Left colon (tissue), 2 donors: Measurements from ENCODE around the gene BTBD16. TPM values are rescaled to one million over a fixed set of nuclear protein-coding genes. Genes with fewer than 3 reads are reported as not detected.

Experiments
- ATAC-seq: fragments of 200-7000 bp; cut with Tn5 transposase; one replicate; pipeline ENCODE4 v1.9.1; 2020; ENCODE audit warnings: mild to moderate bottlenecking, moderate library complexity
- DNase-seq, 2 donors: peaks; one replicate each; pipeline ENCODE4 v3.0.0-alpha.2; 2020
- intact Hi-C, 2 donors: fragments of 100-400 bp; cut with DNase I in 1 of 2; cut with micrococcal nuclease in 1 of 2; formaldehyde crosslinking; loops; one replicate each; pipeline versions ENCODE4 v1.11.2 to v1.14.0; 2022; cut with DNase I, micrococcal nuclease
- total RNA-seq, 2 donors: library from RNA; stranded (reverse); fragmentation: NEBNext Ultra II Directional; extraction: Animal tissue kit (Norgen Biotek cat#: 25700); gene quantifications; one replicate each; pipeline ENCODE4 v1.2.1, GENCODE V29; 2021
- donor health status: DM: no; HTN: no; CAD: no.
- donor health status: DM: yes; HTN: yes; CAD: no.

Gene BTBD16
- total RNA-seq, 2 donors from 2014 or later, result 0.14 to 0.15 TPM

- no peak for ATAC-seq
- DNase-seq, result no peak
- intact Hi-C loops, result no loop called here
Observed at GRCh38 chr10:122303271-122304053, 32.4 kb downstream of the BTBD16 start.

DNA sequence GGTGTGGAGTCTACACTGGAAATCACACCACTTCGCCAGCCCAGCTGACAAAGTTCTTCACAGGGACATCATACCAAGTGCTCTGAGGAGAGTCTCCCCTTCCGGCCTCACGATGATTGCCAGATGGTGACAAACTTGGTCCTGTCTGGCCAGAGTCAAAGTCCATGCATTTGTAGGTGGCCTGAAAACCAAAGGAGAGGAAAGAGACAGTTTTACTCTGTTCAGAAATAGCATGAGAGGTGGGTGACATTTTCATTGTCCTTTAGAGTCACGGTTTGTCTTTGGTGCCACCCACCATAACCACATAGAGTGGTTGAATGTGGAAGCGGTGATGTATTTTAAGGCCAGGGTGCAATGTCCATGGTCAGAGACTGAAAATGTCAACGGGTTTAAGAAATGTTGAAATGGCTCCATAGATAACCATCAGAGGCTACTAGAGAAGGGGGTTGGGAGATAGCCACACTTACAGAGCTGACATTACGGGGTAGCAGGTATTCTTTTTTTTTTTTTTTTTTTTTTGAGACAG lies 33.0 kb downstream of the BTBD16 start:
- intact Hi-C loops, result no loop called here
- ATAC-seq (no peak), DNase-seq (no peak)

DNA sequence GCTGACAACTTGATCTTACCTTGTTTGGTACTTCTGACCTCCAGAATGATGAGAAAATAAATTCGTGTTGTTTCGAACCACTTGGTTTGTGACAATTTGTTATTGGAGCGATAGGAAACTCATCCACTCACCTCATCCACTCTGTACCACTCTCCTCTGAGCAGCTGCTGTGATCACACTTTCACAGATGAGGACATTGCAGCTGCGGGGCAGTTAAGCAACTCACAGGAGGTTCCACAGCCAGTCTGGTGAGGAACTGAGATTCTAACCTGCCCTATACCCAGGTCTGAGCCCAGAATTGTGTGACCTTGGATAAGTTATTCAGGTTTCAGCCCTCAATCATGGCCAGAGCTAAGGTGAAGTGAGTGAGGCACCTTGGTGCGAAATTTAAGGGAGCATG lies 35.2 kb downstream of the BTBD16 start:
- no peak for ATAC-seq
- no peak for DNase-seq
- intact Hi-C loops, result no loop called here

DNA sequence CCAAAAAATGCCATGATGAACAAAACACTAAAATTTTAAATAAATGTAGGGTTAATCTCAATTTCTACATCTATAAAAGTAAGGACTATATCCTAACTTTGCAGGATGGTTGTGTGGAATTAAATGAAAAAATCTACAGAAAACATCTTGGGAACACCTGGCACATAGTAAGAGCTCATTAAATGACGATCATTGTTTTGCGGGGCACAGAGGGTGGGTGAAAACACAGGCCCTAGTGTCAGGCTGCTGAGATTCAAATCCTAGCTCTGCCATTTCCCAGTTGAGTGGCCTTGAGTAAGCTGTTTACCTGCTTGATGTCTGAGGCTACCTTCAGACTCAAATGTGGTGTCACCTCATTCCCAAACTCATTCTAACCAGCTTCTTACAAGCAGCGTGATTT lies 35.6 kb downstream of the BTBD16 start:
- no peak for ATAC-seq
- intact Hi-C loops, result no loop called here
- DNase-seq, result no peak

DNA sequence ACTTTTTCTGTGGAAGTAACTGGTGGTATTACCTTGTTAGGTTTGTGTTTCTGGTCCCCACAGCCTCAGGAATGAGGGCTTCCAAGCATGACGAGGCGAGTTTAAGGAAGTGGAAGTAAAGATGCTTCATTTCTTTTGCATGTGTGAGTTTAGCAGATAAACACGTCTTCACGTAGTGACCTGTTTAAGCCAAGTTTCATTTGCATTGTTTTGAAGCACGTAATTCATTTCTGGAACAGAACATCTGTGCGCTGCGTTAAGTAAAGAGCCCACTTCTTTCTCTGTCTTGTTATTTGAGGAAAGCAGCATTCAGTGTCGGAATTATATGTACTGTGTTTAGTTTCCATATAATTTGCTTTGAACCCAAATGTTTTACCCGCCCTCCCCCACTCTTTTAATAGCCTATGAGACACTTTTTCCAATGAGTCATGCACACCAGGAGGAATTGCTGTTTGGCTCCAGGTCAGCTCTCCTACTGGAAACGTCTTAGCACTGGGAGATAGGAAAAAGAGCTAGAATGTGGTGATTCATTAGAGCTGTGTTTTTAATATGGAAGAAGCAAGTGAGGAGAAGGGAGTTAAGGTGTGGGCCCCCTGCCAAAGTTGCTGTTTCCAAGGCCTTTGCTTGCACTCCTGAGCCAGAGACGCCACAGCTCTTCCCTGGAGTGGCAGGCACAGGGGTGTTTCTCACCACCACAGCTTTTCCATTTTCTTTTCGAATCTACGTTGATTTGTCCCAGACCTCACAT lies 36.7 kb downstream of the BTBD16 start:
- intact Hi-C loops, result no loop called here
- DNase-seq, result peak; percentile 32 to 58
- peak; percentile 32 for ATAC-seq

DNA sequence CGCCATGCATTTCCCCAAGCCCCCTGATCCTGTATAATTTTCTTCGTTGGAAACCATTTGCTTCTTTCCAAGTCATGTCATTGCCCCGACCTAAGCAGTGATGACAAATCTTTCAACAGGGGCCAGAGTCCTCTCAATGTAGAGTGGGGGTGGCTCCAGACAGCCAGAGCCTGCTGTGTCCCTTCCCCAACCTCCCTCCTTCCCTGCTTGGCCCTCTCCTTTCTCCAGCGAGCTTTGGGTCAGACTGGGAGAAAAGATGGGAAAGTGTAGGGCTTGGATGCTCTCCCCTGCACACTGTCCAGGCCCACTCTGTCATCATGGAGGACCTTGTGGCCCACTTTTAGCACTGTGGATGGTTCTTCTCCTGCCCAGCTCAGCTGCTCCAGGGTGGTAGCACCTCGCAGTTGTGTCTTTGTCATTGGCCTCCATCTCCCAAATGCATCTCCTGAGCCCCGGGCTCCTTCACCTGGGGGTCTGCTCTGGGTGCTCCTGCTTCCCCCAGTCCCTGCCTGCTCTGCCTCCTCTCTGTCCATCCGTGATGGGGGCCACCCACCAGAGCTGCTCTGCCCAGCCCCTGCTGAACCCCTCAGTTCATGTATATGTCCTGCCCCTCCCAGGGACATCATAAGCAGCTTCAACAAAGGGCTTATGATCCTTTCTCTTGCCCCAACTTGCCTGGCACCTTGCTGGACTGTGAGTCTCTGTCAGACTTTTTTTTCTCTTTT lies 37.5 kb downstream of the BTBD16 start:
- intact Hi-C loops, result no loop called here
- ATAC-seq, result no peak
- DNase-seq, result no peak

GRCh38 chr10:122310311-122311050 lies 39.4 kb downstream of the BTBD16 start:
- intact Hi-C loops, result no loop called here
- peak; percentile 62 to 75 for DNase-seq
- ATAC-seq, result peak; percentile 88

DNA sequence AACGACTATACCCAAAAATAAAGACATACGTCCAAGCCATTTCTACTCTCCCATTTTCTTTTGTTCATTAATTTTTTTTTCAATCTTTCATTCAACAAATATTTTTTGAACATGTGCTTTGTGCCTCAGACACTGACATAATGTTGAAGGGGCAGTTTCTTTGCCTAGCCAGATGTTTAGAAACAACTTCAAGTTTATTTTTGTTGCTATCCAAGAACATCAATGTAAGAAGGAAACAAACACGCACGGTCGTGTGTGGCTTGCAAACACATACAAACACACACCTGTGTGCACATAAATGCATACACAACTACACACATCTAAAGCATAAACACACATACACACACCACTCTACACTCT lies 39.9 kb downstream of the BTBD16 start:
- ATAC-seq, result no peak
- intact Hi-C loops, result no loop called here
- DNase-seq, result no peak

DNA sequence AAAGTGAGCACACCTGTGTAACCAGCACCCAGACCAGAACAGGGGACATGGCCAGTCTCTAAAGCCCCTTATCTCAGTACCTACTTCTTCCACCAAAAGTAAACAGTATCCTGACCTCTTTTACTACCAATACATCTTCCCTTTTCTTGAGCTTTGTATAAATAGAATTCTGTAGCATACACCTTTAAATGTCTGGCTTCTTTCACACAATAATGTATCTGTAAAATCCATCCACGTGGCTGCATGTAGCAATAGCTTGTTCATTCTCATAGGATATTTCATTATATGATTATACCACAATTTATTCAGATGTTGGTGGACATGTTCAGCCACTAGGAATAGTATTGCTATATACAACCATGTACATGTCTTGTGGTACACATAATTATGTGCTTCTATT lies 40.6 kb downstream of the BTBD16 start:
- intact Hi-C loops, result no loop called here
- DNase-seq (no peak), ATAC-seq (peak; percentile 29)

GRCh38 chr10:122316224-122316884 lies 45.3 kb downstream of the BTBD16 start:
- DNase-seq (no peak), ATAC-seq (no peak)
- intact Hi-C loops, result no loop called here

GRCh38 chr10:122321960-122322359 lies 50.9 kb downstream of the BTBD16 start:
- ATAC-seq (no peak), DNase-seq (no peak)
- intact Hi-C loops, result no loop called here

GRCh38 chr10:122323189-122323588 lies 52.1 kb downstream of the BTBD16 start:
- no peak for DNase-seq
- no peak for ATAC-seq
- intact Hi-C loops, result no loop called here

DNA sequence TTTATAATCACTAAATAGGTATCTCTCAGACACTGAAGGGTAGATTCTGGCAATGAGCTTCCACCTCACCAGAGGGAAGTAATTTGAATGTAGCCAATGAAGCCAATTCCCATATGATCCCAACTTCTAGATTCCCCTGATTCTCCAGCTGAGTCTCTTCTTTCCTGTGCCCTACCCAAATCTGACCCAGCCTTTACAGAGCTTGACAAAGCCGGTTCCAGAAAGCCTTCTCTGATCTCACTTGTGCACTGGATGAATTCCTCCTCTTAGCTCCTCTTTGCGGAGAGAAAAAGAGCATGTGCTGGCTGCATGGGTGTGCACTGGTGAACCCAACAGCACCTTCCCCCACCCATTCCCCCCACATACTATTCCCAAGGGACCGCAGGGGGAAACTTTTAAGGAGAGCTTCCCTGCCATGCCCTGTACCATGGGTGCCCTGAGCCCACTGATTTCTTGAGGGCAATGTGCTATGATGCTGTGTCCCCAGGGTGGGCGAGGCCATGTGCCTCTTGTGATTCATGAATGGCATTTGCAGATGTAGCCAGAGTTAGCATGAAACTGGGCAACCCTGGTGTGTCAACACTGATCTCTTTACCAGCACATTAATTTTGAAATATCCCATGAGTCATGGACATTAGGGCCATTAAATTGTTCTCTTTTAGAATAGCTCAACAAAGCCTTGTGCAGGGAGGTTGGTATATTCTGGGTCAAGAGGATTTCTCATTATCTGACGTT lies 53.0 kb downstream of the BTBD16 start:
- no peak for DNase-seq
- no peak for ATAC-seq
- intact Hi-C loops, result no loop called here

- ATAC-seq (no peak), DNase-seq (no peak)
- intact Hi-C loops, result no loop called here
Observed at GRCh38 chr10:122325235-122325634, 54.1 kb downstream of the BTBD16 start.

- DNase-seq, result no peak
- ATAC-seq, result no peak
- intact Hi-C loops, result no loop called here
Observed at GRCh38 chr10:122326385-122326784, 55.3 kb downstream of the BTBD16 start.

GRCh38 chr10:122326806-122327205 lies 55.7 kb downstream of the BTBD16 start:
- ATAC-seq, result no peak
- intact Hi-C loops, result no loop called here
- no peak for DNase-seq

DNA sequence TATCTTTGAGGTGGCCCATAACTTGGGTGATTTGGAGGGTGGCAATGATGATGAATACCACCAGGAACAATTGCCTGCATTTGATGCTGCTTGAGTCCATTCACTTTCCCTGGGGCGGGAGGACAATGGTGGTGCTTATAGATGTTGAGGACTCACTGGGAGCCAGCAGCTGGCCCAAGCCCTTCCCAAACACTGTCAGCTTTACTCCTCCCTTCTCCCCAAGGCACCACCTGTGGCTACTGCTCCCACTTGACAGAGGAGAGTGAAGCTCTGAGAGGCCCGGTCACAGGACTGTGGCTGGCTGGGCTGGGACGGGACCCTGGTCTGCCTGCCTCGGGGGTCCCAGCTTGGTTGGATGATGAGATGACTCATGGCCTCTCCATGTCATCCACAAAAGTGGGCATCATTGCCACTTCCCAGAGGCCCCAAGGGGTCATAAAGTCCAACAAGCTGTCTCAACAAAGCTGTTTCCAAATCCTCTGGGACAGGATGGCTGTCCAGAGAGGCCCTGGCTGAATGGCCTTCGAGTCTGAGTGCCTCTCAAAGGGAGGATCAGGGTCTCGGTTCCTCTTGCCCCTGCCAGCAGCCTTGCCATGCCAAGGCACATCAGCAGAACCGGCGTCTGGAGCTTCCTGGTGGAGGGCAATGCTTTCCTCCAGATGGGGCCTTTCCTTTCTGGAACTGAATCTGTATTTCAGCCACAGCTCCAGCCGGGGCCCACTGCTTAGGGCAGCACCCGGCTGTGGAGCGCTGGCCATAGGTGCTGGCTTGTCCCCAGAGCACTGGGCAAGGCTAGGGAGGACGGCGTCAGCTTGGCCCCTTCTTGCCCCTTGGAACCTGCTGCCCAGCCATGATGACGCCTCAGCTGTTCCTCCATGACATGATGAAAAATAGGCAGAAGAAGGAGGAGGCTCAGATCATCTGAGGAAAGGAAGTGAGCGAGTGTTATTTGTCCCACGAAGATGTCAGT lies 56.4 kb downstream of the BTBD16 start:
- DNase-seq (no peak), ATAC-seq (no peak)
- intact Hi-C loops, result no loop called here
